CD8-positive, alpha-beta memory T cell (primary cell): ENCODE results near the gene RGS1. TPM values are rescaled to one million over a fixed set of nuclear protein-coding genes. Genes with fewer than 3 reads are reported as not detected.

Experiments
- CTCF ChIA-PET: fragments of 350-600 bp; sonication (Branson Sonifier 250); formaldehyde crosslinking; loops from one replicate; lab custom pipeline; 2021; ENCODE audit warnings: antibody characterized with exemption; lab: Charles Lee
- POLR2A ChIA-PET: fragments of 350-600 bp; sonication (Branson Sonifier 250); formaldehyde crosslinking; loops from one replicate; lab custom pipeline; 2021; ENCODE audit warnings: antibody characterized with exemption; lab: Charles Lee
- DNase-seq, 5 donors: peaks; one replicate each; pipeline versions ENCODE4 v3.0.0 to v3.0.0-alpha.2; 2020 to 2022; ENCODE audit warnings: mixed read lengths in 1 of 5
- H3K27ac ChIP-seq: one replicate; pipeline ENCODE4 v1.7.0; 2013; ENCODE audit warnings: low read depth, mild to moderate bottlenecking, low read length, moderate library complexity
- H3K27me3 ChIP-seq: 2 replicates; pipeline ENCODE4 v1.7.0; 2013; ENCODE audit warnings: low read length, mild to moderate bottlenecking; ENCODE audit not compliant: insufficient read depth, poor library complexity, severe bottlenecking
- H3K36me3 ChIP-seq: 2 replicates; pipeline ENCODE4 v1.7.0; 2013; ENCODE audit warnings: mild to moderate bottlenecking, low read length, moderate library complexity; ENCODE audit not compliant: insufficient read depth
- H3K4me1 ChIP-seq: 2 replicates; pipeline ENCODE4 v1.7.0; 2013; ENCODE audit warnings: mild to moderate bottlenecking, low read length, moderate library complexity; ENCODE audit not compliant: insufficient read depth
- H3K4me3 ChIP-seq: 2 replicates; pipeline ENCODE4 v1.7.0; 2013; ENCODE audit warnings: mild to moderate bottlenecking, low read length
- H3K9me3 ChIP-seq: 2 replicates; pipeline ENCODE4 v1.7.0; 2013; ENCODE audit warnings: mild to moderate bottlenecking, low read length
- H3K27ac Mint-ChIP-seq, 8 donors: one replicate each; pipeline ENCODE4 v1.8.0; 2020 to 2021; ENCODE audit warnings: mixed read lengths in 8 of 8, mild to moderate bottlenecking in 6 of 8, inconsistent platforms in 3 of 8, moderate library complexity in 3 of 8
- H3K27me3 Mint-ChIP-seq, 2 donors: one replicate each; pipeline ENCODE4 v1.8.0; 2020 to 2021; ENCODE audit warnings: mixed read lengths in 2 of 2, mild to moderate bottlenecking in 1 of 2, moderate library complexity in 1 of 2
- H3K36me3 Mint-ChIP-seq, 3 donors: one replicate each; pipeline ENCODE4 v1.8.0; 2020 to 2021; ENCODE audit warnings: mixed read lengths in 3 of 3, inconsistent platforms in 1 of 3, mild to moderate bottlenecking in 1 of 3
- H3K4me1 Mint-ChIP-seq, 3 donors: one replicate each; pipeline ENCODE4 v1.8.0; 2020 to 2021; ENCODE audit warnings: mixed read lengths in 3 of 3, inconsistent platforms in 1 of 3, mild to moderate bottlenecking in 1 of 3
- H3K4me3 Mint-ChIP-seq, 7 donors: one replicate each; pipeline ENCODE4 v1.8.0; 2020 to 2021; ENCODE audit warnings: mixed read lengths in 7 of 7, mild to moderate bottlenecking in 6 of 7, moderate library complexity in 4 of 7, inconsistent platforms in 2 of 7
- H3K9me3 Mint-ChIP-seq, 5 donors: one replicate each; pipeline ENCODE4 v1.8.0; 2020 to 2022; ENCODE audit warnings: mixed read lengths in 5 of 5, mild to moderate bottlenecking in 3 of 5, moderate library complexity in 2 of 5, inconsistent platforms in 1 of 5
- polyA plus RNA-seq: library from polyadenylated mRNA; unstranded; fragments of 300-500 nt; fragmentation: Illumina TruSeq; gene quantifications from one replicate; pipeline ENCODE4 v1.2.3, GENCODE V29; 2021
- total RNA-seq, 2 experiments: library from RNA; stranded (reverse); gene quantifications; one replicate each; pipeline ENCODE4 v1.2.3, GENCODE V29; 2021

RGS1 gene
- total and polyA plus RNA-seq, 3 experiments from 2014 or later, result 56.8 to 82.9 (median 59.6) TPM

GRCh38 chr1:192534666-192535065 lies 40.9 kb upstream of the RGS1 start:
- H3K27me3 Mint-ChIP-seq, result no peaks in the 10 kb centered on the region
- peaks cover 0 to 3% (median 0%) of the 10 kb centered on the region in 5 donors for H3K9me3 Mint-ChIP-seq
- H3K36me3 Mint-ChIP-seq, result peaks cover 0 to 7% (median 0%) of the 10 kb centered on the region in 3 donors
- no peak for DNase-seq
- CTCF ChIA-PET, result no interaction called here
- H3K4me3 Mint-ChIP-seq, result no peak overlapping the region
- Histone ChIP-seq H3K4me1 (peaks cover 22% of the 10 kb centered on the region), H3K4me3 (no peak overlapping the region), H3K36me3 (no peaks in the 10 kb centered on the region), H3K27me3 (no peaks in the 10 kb centered on the region), H3K27ac (no peak overlapping the region), H3K9me3 (no peaks in the 10 kb centered on the region)
- POLR2A ChIA-PET, result no interaction called here
- H3K27ac Mint-ChIP-seq, result peak overlapping the region in 2 of 8 donors; percentile 14 to 83
- peaks cover 29 to 47% (median 39%) of the 10 kb centered on the region in 3 donors for H3K4me1 Mint-ChIP-seq

DNA sequence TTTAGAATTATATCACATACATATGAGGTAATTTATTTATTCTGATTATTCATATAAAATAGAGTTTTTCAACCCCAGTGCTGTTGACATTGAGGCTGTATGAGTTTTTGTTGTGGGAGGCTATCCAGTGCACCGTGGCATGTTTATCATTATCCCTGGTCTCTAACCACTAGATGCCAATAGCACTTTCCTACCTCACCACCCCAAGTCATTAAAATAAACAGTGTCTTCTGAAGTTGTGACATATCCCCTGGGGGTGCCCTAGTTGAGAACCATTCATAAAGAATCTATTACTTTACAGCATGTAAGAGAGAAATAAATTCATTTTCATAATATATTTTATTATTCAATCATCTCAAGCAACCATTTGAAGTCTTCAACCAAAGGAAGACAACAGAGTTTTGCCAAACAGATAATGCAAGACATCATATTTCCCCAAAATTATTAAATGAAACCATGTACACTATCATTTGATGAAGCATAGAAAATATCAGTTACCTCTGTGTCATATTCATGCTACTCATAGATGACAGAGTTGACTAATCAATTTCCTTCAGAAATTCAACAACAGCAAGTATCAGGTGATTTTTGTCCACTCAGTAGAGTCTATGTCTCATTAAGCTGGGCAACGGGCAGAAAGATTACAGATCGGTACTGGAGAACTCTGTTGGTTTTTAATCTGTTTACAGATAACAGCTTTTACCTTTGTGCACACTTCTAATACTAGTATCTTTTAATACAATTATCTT lies 39.5 kb upstream of the RGS1 start:
- H3K4me1 Mint-ChIP-seq, result peaks cover 19 to 48% (median 37%) of the 10 kb centered on the region in 3 donors
- H3K27me3 Mint-ChIP-seq, result no peaks in the 10 kb centered on the region
- H3K27ac ChIP-seq, result no peak overlapping the region
- no peaks in the 10 kb centered on the region for H3K9me3 ChIP-seq
- peaks cover 0 to 3% (median 0%) of the 10 kb centered on the region in 5 donors for H3K9me3 Mint-ChIP-seq
- no peak for DNase-seq
- POLR2A ChIA-PET, result no interaction called here
- no peak overlapping the region for H3K27ac Mint-ChIP-seq
- no peak overlapping the region for H3K4me3 Mint-ChIP-seq
- H3K36me3 Mint-ChIP-seq, result peaks cover 0 to 7% (median 0%) of the 10 kb centered on the region in 3 donors
- CTCF ChIA-PET, result no interaction called here
- H3K27me3 ChIP-seq, result no peaks in the 10 kb centered on the region
- no peak overlapping the region for H3K4me3 ChIP-seq
- no peaks in the 10 kb centered on the region for H3K36me3 ChIP-seq
- peaks cover 19% of the 10 kb centered on the region for H3K4me1 ChIP-seq

DNA sequence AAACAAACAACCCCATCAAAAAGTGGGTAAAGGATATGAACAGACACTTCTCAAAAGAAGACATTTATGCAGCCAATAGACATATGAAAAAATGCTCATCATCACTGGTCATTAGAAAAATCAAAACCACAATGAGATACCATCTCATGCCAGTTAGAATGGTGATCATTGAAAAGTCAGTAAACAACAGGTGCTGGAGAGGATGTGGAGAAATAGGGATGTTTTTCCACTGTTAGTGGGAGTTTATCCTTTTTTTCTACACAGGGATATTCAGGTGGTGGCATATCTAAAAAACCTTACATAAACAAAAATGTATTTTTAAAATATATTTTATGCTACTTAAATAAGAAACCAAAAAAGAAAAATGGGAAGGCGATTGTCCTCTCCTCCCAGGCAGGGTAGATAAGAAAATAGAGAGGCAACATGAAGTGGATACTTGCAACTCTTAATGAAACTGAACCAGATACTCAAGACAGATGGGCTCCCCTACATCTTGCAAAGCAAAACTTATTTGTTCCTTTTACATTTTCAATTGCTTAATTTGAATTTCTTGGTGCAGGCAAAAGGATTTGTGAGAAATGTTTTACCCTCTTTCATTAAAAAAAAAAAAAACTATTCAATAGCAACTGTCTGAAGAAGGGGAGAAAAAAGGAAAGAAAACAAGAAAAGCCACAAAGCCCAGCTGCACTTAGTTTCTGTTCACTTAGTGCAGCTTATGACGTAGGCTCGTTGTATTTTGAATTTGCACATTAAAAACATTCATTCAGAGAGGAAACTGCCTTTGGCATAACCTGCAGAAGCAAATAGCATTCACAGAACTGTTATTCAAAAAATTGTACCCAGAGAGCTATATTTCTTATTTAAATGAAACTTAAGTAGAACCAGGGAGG lies 36.9 kb upstream of the RGS1 start:
- H3K27ac Mint-ChIP-seq, result peak overlapping the region; percentile 67 to 96 (median 89)
- no peaks in the 10 kb centered on the region for H3K36me3 ChIP-seq
- H3K4me1 ChIP-seq, result peaks cover 19% of the 10 kb centered on the region
- POLR2A ChIA-PET, result interaction anchor here (0.7 kb wide), 1 partner anchor 61 kb away, joined by 6 read pairs; no protein-coding TSS in a partner anchor
- H3K4me3 ChIP-seq, result no peak overlapping the region
- peak overlapping the region; percentile 5 to 70 (median 63) for H3K4me3 Mint-ChIP-seq
- peak in 2 of 5 donors; percentile 66 to 76 for DNase-seq
- no peak overlapping the region for H3K27ac ChIP-seq
- H3K27me3 ChIP-seq, result no peaks in the 10 kb centered on the region
- H3K36me3 Mint-ChIP-seq, result peaks cover 0 to 4% (median 0%) of the 10 kb centered on the region in 3 donors
- no peaks in the 10 kb centered on the region for H3K9me3 Mint-ChIP-seq
- no peaks in the 10 kb centered on the region for H3K9me3 ChIP-seq
- CTCF ChIA-PET, result interaction anchor here (1.0 to 1.5 kb wide), 3 partner anchors 9 to 36 kb away, joined by 3 read pairs; no protein-coding TSS in a partner anchor
- peaks cover 32 to 58% (median 46%) of the 10 kb centered on the region in 3 donors for H3K4me1 Mint-ChIP-seq
- H3K27me3 Mint-ChIP-seq, result no peaks in the 10 kb centered on the region

DNA sequence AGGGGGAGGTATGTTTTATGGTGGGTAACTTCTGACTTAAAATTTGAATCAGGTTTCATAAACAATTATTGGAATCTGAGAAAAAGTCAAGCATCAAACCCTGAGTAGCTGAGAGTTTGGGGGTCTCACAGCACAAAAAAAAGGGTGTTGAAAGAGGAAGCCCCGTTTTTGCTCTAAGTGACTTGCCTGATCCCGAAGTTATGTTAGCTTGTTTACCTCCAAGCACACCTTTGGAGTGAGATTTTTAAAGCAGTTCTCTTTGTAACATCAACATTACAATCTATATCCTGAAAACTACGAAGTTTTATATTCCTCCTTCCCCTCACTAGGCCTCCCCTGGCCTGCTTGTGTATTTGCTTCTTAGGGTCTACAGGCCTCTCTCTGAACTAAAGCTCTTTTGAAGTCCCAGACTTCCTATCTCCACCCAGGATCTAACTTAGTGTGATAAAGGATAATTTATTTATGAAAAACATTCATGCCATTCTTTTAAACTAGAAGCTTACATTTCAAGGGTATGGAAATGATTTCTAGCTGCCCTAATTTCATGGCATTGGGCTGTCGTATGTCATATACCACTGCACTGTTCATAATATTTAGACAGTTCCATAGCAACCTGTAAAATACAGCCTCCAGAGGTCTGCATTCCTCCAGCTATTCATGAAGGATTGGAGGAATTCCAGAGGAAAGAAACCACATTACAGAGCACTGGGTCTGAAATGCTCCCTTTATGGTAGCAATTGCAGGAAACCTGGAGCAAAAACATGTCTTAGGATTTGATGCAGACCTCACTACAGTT lies 36.1 kb upstream of the RGS1 start:
- Mint-ChIP-seq H3K27me3 (no peaks in the 10 kb centered on the region), H3K9me3 (no peaks in the 10 kb centered on the region), H3K27ac (peak overlapping the region; percentile 67 to 96 (median 89)), H3K36me3 (peaks cover 0 to 4% (median 0%) of the 10 kb centered on the region in 3 donors), H3K4me1 (peaks cover 37 to 61% (median 49%) of the 10 kb centered on the region in 3 donors), H3K4me3 (peak overlapping the region; percentile 5 to 70 (median 63))
- Histone ChIP-seq H3K4me1 (peaks cover 22% of the 10 kb centered on the region), H3K4me3 (peak overlapping the region; percentile 7), H3K27ac (no peak overlapping the region), H3K27me3 (no peaks in the 10 kb centered on the region), H3K36me3 (no peaks in the 10 kb centered on the region), H3K9me3 (no peaks in the 10 kb centered on the region)
- ChIA-PET CTCF (interaction anchor here (1.0 to 1.5 kb wide), 3 partner anchors 10 to 35 kb away, joined by 3 read pairs; no protein-coding TSS in a partner anchor), POLR2A (interaction anchor here (0.7 kb wide), 1 partner anchor 62 kb away, joined by 6 read pairs; no protein-coding TSS in a partner anchor)
- DNase-seq, result peak in 1 of 5 donors; percentile 19

DNA sequence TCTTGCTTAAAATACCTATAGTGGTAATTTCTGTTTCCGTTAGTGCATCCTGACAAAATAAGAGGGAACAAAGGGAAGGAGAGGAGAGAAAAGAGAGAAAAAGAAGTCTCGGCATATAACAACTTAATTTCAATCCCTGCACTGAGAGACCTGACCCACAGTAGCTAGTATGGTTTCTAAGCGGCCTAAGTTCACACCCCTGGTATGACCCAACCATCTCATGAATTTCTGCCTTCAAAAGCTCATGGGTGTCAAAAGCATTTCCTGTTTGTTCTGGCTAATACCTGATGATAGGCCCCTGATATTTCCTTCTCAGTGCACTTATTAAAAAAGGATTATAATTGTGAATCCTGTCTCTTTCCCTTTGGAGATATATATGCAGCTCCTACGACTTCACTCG lies 32.1 kb upstream of the RGS1 start:
- Histone ChIP-seq H3K27ac (no peak overlapping the region), H3K36me3 (no peaks in the 10 kb centered on the region), H3K9me3 (no peaks in the 10 kb centered on the region), H3K4me1 (peaks cover 37% of the 10 kb centered on the region), H3K27me3 (no peaks in the 10 kb centered on the region), H3K4me3 (no peak overlapping the region)
- Mint-ChIP-seq H3K27ac (peak overlapping the region in 7 of 8 donors; percentile 5 to 82 (median 51)), H3K36me3 (no peaks in the 10 kb centered on the region), H3K27me3 (no peaks in the 10 kb centered on the region), H3K9me3 (no peaks in the 10 kb centered on the region), H3K4me1 (peaks cover 45 to 75% (median 70%) of the 10 kb centered on the region in 3 donors), H3K4me3 (peak overlapping the region in 3 of 7 donors; percentile 11 to 55 (median 15))
- ChIA-PET POLR2A (no interaction called here), CTCF (interaction anchor here (1.0 to 1.6 kb wide), 2 partner anchors 27 to 66 kb away, joined by 3 read pairs; no protein-coding TSS in a partner anchor)
- no peak for DNase-seq

DNA sequence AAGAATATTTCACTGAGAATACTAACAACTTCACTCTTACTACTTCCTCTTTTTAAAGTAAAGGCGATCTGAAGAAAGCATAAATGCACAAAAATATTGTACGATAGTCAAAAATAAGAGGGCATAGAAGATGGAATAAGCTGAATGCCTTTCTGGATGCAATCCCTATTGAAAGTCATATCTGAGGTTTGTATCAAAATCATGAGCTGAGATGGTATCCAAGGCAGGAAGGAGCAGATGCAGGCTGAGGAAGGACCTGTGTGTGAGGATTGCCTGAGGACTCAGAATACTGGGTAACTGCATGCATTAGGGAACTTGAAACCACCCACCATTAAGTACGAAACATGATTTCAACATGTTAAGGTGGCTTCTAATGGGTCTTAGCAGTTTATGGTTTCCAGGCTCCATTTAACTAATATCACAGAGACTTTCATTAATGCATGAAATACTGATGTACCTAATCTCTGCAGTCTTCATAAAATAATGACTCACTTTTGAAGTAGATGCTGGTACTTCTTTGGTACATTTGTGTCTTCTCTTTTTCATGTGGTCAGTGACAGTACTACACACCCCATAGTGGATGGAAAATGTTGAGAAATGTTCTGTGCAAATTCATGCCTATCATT lies 29.6 kb upstream of the RGS1 start:
- Mint-ChIP-seq H3K4me3 (peak overlapping the region in 2 of 7 donors; percentile 52 to 59), H3K27me3 (no peaks in the 10 kb centered on the region), H3K4me1 (peaks cover 50 to 72% (median 70%) of the 10 kb centered on the region in 3 donors), H3K36me3 (no peaks in the 10 kb centered on the region), H3K27ac (peak overlapping the region in 6 of 8 donors; percentile 18 to 83 (median 31)), H3K9me3 (no peaks in the 10 kb centered on the region)
- ChIA-PET POLR2A (no interaction called here), CTCF (interaction anchor here (0.6 to 1.1 kb wide), 2 partner anchors 69 to 153 kb away, joined by 3 to 5 read pairs; no protein-coding TSS in a partner anchor)
- no peak overlapping the region for H3K4me3 ChIP-seq
- no peaks in the 10 kb centered on the region for H3K9me3 ChIP-seq
- no peaks in the 10 kb centered on the region for H3K36me3 ChIP-seq
- H3K27ac ChIP-seq, result no peak overlapping the region
- no peaks in the 10 kb centered on the region for H3K27me3 ChIP-seq
- H3K4me1 ChIP-seq, result peaks cover 22% of the 10 kb centered on the region
- no peak for DNase-seq
